Ascending aorta (tissue), 2 donors: ENCODE measurements around the gene CELF2. TPM values are rescaled to one million over a fixed set of nuclear protein-coding genes. Genes with fewer than 3 reads are reported as not detected.

Source experiments
- DNase-seq, 2 donors: peaks; one replicate each; pipeline ENCODE4 v3.0.0-alpha.2; 2019; ENCODE audit warnings: low spot score in 2 of 2
- H3K27ac ChIP-seq, 2 donors: fragments of 200-600 bp; sonication (generic); one replicate each; pipeline ENCODE4 v1.5.1; 2016 to 2017; ENCODE audit warnings: mild to moderate bottlenecking in 1 of 2
- H3K27me3 ChIP-seq: fragments of 200-600 bp; sonication (generic); one replicate; pipeline ENCODE4 v1.5.1; 2017
- H3K36me3 ChIP-seq, 2 donors: fragments of 200-600 bp; sonication (generic); one replicate each; pipeline ENCODE4 v1.5.1; 2016
- H3K4me1 ChIP-seq, 2 donors: fragments of 200-600 bp; sonication (generic); one replicate each; pipeline ENCODE4 v1.5.1; 2016 to 2017; ENCODE audit warnings: mild to moderate bottlenecking in 1 of 2
- H3K4me3 ChIP-seq, 2 donors: fragments of 200-600 bp; sonication (generic); one replicate each; pipeline ENCODE4 v1.5.1; 2016 to 2017; ENCODE audit warnings: mild to moderate bottlenecking in 1 of 2
- H3K9me3 ChIP-seq, 2 donors: fragments of 200-600 bp; sonication (generic); one replicate each; pipeline ENCODE4 v1.5.1; 2016
- intact Hi-C: fragments of 100-400 bp; cut with DNase I; formaldehyde crosslinking; loops from one replicate; pipeline ENCODE4 v1.15.1; 2023
- total RNA-seq: library from RNA; depleted of rRNA; stranded (reverse); fragments of >200 nt; gene quantifications from one replicate; pipeline ENCODE4 v1.1.0, GENCODE V29; 2016
- TF ChIP-seq, protein P1 (sequence below), 3 experiments: fragments of 200-600 bp in 2 of 3; fragments of 450-650 bp in 1 of 3; sonication (generic) in 2 of 3; IDR thresholded peaks; one replicate each; pipeline ENCODE4 v1.5.1; 2016 to 2019; ENCODE audit warnings: antibody characterized with exemption in 3 of 3, mild to moderate bottlenecking in 1 of 3, moderate library complexity in 1 of 3

CELF2 gene
- total RNA-seq, 1 donor from 2014 or later = 26.6 TPM

DNA sequence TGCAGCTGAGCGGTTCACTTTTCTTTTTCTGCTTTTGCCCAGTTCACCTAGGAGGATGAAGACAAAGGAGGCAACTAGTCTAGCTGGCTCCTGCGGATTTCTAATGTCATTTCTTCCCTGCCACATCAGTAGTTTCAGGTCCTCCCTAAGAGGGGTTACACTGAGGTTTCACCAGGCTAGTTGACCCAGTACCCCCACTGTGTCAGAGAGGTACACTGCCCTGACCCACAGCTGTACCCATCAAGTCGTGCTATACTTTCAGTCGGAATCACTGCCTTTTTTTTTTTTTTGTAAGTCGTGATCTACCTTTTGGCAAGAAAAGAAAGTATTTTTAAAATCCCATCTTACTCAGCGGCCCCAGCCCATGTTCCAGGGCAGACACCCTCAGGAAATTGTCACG is 243.5 kb downstream of the CELF2 start:
- no peak for DNase-seq
- Histone ChIP-seq H3K27ac (peak overlapping the region in 1 of 2 donors; percentile 7), H3K9me3 (no peaks in the 10 kb centered on the region), H3K36me3 (peaks cover 15 to 26% of the 10 kb centered on the region in 2 donors), H3K4me1 (peaks cover 0 to 4% of the 10 kb centered on the region in 2 donors), H3K27me3 (no peaks in the 10 kb centered on the region), H3K4me3 (no peak overlapping the region)
- TF ChIP-seq, protein P1, sequence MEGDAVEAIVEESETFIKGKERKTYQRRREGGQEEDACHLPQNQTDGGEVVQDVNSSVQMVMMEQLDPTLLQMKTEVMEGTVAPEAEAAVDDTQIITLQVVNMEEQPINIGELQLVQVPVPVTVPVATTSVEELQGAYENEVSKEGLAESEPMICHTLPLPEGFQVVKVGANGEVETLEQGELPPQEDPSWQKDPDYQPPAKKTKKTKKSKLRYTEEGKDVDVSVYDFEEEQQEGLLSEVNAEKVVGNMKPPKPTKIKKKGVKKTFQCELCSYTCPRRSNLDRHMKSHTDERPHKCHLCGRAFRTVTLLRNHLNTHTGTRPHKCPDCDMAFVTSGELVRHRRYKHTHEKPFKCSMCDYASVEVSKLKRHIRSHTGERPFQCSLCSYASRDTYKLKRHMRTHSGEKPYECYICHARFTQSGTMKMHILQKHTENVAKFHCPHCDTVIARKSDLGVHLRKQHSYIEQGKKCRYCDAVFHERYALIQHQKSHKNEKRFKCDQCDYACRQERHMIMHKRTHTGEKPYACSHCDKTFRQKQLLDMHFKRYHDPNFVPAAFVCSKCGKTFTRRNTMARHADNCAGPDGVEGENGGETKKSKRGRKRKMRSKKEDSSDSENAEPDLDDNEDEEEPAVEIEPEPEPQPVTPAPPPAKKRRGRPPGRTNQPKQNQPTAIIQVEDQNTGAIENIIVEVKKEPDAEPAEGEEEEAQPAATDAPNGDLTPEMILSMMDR (IDR thresholded peaks at IDR 0.05) = no peak
- intact Hi-C loops = no loop called here

DNA sequence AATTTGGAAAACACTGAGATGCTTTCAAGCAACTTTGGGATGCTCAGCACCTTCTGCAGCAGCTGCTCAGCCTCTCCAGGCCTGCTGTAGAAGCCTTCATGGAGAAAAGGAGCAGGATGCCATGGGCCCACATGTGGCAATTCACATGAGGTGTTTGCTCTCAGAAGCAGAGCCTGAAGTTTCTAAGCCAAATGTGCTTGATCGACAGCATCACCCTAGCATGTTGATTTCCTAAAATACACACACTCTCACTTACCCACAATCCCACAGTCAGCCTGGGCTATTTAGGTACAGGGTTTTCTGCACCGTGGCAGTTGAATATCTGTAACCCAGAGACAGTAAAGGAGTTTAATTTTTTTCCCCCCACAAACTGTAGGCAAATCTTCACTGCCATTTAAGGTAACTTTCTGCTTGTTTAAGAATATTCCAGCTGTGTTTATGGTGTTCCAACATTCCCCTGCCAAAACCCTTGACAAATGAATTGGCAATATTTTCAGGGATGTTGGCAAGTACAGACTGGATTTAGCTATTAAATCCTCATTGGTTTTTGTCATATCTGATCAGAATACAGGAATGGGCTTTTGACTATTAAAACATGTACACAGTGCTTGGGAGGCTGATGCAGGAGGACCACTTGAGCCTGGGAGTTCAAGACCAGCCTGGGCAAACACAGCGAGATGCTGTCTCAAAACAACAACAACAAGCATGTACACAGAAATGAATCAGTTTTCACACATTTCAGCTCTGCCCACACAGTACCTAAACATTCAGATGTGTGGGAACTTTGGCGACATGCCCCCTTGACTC is 244.2 kb downstream of the CELF2 start:
- H3K9me3 ChIP-seq = no peaks in the 10 kb centered on the region
- TF ChIP-seq, protein P1 (IDR thresholded peaks at IDR 0.05) = no peak
- H3K27ac ChIP-seq = peak overlapping the region in 1 of 2 donors; percentile 19
- no peaks in the 10 kb centered on the region for H3K27me3 ChIP-seq
- H3K4me1 ChIP-seq = peaks cover 0 to 4% of the 10 kb centered on the region in 2 donors
- intact Hi-C loops = no loop called here
- H3K4me3 ChIP-seq = no peak overlapping the region
- no peak for DNase-seq
- peaks cover 15 to 26% of the 10 kb centered on the region in 2 donors for H3K36me3 ChIP-seq

DNA sequence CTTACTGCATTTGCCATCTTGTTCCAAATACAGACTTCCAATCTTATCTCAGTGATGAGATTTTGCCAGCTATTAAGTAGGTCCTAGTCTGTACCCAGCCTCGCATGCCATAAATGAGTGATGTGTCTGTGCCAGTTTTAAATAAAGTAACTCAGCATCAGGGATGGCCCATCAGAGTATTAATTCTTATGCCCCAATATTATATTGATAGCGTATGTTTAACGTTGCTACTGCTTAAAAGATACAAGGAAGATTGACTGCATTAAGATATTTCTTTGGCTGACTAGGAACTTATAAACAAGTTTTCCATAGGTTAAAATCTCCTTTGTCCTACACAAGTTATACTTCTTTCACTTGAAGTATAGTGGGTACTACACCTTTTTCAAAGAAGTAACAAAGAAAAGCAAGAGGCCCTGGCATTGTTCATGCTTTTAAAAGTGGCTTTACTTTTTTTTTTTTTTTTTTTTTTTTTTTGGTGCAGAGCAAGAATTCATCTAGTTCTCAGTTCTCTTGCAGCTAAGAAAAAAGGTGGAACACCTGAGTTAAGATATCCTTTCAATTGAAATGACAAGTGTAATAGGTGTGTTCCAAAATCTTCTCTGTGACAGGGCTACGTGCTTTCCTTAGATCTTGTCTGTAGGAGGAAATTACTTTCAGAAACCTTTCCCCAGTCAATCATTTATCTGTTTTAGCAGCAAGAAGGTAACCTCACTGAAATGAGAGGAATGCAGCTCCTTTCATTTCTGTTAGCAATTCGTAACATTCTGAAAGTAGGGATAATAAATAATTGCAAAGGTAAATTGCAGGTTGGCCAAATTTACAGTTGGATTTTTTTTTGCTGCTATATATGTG is 245.0 kb downstream of the CELF2 start:
- DNase-seq = no peak
- Histone ChIP-seq H3K4me1 (peaks cover 0 to 4% of the 10 kb centered on the region in 2 donors), H3K27me3 (no peaks in the 10 kb centered on the region), H3K36me3 (peaks cover 14 to 24% of the 10 kb centered on the region in 2 donors), H3K4me3 (no peak overlapping the region), H3K27ac (peak overlapping the region in 1 of 2 donors; percentile 19), H3K9me3 (no peaks in the 10 kb centered on the region)
- intact Hi-C loops = no loop called here
- TF ChIP-seq, protein P1 (IDR thresholded peaks at IDR 0.05) = no peak

DNA sequence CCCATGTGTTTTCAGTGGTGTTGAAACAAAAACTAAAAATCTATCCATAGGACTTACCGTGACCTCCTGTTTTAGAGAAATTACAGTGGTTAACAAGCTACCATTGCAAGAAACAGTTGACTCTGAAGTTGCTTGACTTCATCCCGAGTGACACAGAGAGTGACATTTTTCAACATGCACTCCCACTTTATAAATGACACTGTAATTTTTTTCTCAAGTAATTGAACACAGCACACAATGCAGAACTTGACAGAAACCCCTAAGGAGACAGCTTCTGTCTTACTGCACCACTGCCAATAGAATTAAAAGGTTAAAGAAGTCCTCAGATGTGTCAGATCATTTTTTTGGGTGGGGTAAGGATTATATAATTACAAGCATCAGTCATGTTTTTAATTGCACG is 246.1 kb downstream of the CELF2 start:
- Histone ChIP-seq H3K4me3 (no peak overlapping the region), H3K36me3 (peaks cover 6 to 13% of the 10 kb centered on the region in 2 donors), H3K9me3 (no peaks in the 10 kb centered on the region), H3K27ac (no peak overlapping the region), H3K4me1 (peaks cover 0 to 4% of the 10 kb centered on the region in 2 donors), H3K27me3 (no peaks in the 10 kb centered on the region)
- intact Hi-C loops = no loop called here
- TF ChIP-seq, protein P1 (IDR thresholded peaks at IDR 0.05) = no peak
- no peak for DNase-seq

DNA sequence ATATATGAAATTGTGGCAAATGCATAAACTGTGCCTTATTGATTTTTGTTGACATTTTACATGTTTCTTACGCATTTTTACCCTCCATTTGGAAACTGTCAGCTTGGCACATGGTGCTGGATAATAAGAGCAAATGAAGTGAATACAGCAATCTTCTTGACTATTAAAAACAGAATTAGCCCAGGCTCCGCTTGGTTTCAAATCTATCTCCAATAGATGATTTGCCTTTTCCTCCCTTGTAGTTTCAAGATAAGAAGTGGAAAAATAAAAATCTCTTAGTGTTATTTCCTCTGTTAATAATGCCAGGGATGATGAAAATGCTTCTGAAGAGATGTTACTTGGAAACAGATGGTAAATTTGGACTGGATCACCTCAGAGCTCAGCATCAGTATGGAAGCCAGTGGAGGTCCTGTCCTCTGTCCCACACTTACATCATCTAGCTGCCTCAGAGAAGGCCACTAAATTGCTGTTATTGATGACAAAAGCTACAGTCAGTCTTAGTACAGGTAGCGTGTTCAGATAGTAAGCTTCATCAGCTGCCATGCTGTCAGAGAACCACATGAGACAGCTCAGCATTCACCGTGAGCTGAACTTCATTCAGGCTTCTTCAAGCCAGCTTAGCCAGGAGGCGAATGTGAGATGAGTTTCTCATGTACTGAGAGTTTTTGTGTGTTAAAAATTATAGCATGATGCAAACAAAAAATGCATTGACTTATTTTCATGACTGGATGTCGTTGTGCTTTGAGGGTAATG is 246.8 kb downstream of the CELF2 start:
- DNase-seq = no peak
- H3K36me3 ChIP-seq = peaks cover 6% of the 10 kb centered on the region in 2 donors
- H3K9me3 ChIP-seq = no peaks in the 10 kb centered on the region
- H3K27ac ChIP-seq = no peak overlapping the region
- H3K4me1 ChIP-seq = peaks cover 0 to 4% of the 10 kb centered on the region in 2 donors
- H3K27me3 ChIP-seq = no peaks in the 10 kb centered on the region
- H3K4me3 ChIP-seq = no peak overlapping the region
- TF ChIP-seq, protein P1 (IDR thresholded peaks at IDR 0.05) = no peak
- intact Hi-C loops = no loop called here
